HG03108 (cell line): Measurements from ENCODE around the gene DSCAM.

Source experiments
- ATAC-seq: cut with Tn5 transposase; IDR thresholded peaks from one replicate; pipeline ENCODE4 v1.9.1; 2021; ENCODE audit warnings: moderate library complexity; ENCODE audit not compliant: unreplicated experiment

DSCAM gene

GRCh38 chr21:40404396-40404800 is 442.6 kb downstream of the DSCAM start:
- no peak for ATAC-seq

- ATAC-seq, result no peak
These were observed 443.9 kb downstream of the DSCAM start for GRCh38 chr21:40402884-40403582.

- ATAC-seq, result no peak
These were observed 451.2 kb downstream of the DSCAM start for GRCh38 chr21:40395732-40396131.

GRCh38 chr21:40393066-40393465 is 453.9 kb downstream of the DSCAM start:
- ATAC-seq, result no peak

GRCh38 chr21:40388046-40388445 is 458.9 kb downstream of the DSCAM start:
- no peak for ATAC-seq

GRCh38 chr21:40386981-40387747 is 459.8 kb downstream of the DSCAM start:
- no peak for ATAC-seq

- no peak for ATAC-seq
These were observed 460.6 kb downstream of the DSCAM start for GRCh38 chr21:40386294-40386911.

- no peak for ATAC-seq
These were observed 461.1 kb downstream of the DSCAM start for GRCh38 chr21:40385883-40386282.

GRCh38 chr21:40383951-40384350 is 463.0 kb downstream of the DSCAM start:
- no peak for ATAC-seq

- ATAC-seq, result no peak
These were observed 465.8 kb downstream of the DSCAM start for GRCh38 chr21:40381111-40381510.

GRCh38 chr21:40379881-40380810 is 466.8 kb downstream of the DSCAM start:
- no peak for ATAC-seq

GRCh38 chr21:40377135-40377534 is 469.8 kb downstream of the DSCAM start:
- no peak for ATAC-seq

GRCh38 chr21:40373761-40374160 is 473.2 kb downstream of the DSCAM start:
- no peak for ATAC-seq

- no peak for ATAC-seq
These were observed 474.5 kb downstream of the DSCAM start for GRCh38 chr21:40372506-40372905.

- ATAC-seq, result no peak
These were observed 475.6 kb downstream of the DSCAM start for GRCh38 chr21:40371329-40371728.

- no peak for ATAC-seq
These were observed 490.3 kb downstream of the DSCAM start for GRCh38 chr21:40356644-40357043.

- ATAC-seq, result no peak
These were observed 491.9 kb downstream of the DSCAM start for GRCh38 chr21:40355076-40355475.

GRCh38 chr21:40351006-40351405 is 496.0 kb downstream of the DSCAM start:
- ATAC-seq, result no peak

GRCh38 chr21:40349591-40349990 is 497.4 kb downstream of the DSCAM start:
- ATAC-seq, result no peak

- ATAC-seq, result no peak
These were observed 501.1 kb downstream of the DSCAM start for GRCh38 chr21:40345711-40346321.
